IPS DF 6.9 (cell line): ENCODE measurements around the gene FCHO1.
A peak's percentile ranks its signal among the peaks of the same experiment; 100 is the strongest.

ENCODE experiments used
- DNase-seq: peaks from one replicate; pipeline ENCODE4 v3.0.0-alpha.2; 2013; ENCODE audit warnings: low read depth, low spot score
- H3K27ac ChIP-seq: one replicate; pipeline ENCODE4 v1.5.1; 2013; ENCODE audit warnings: low read length, control low read depth
- H3K27me3 ChIP-seq: 2 replicates; pipeline ENCODE4 v1.6.1; 2013; ENCODE audit warnings: mild to moderate bottlenecking, low read length; ENCODE audit not compliant: control insufficient read depth, insufficient read depth
- H3K36me3 ChIP-seq: 2 replicates; pipeline ENCODE4 v1.6.1; 2013; ENCODE audit warnings: low read length; ENCODE audit not compliant: control insufficient read depth, insufficient read depth
- H3K4me1 ChIP-seq: 2 replicates; pipeline ENCODE4 v1.6.1; 2013; ENCODE audit warnings: low read length; ENCODE audit not compliant: control insufficient read depth, insufficient read depth
- H3K4me3 ChIP-seq: 2 replicates; pipeline ENCODE4 v1.5.1; 2013; ENCODE audit warnings: mild to moderate bottlenecking, low read length
- H3K9me3 ChIP-seq: 2 replicates; pipeline ENCODE4 v1.6.1; 2013; ENCODE audit warnings: low read length, inconsistent platforms; ENCODE audit not compliant: control insufficient read depth, insufficient read depth
- whole genome bisulfite sequencing: extraction: QIAGEN DNeasy Blood & Tissue Kit; methylation state at CpG from one replicate; pipeline ENCODE4 v1.1.7; 2013; ENCODE audit warnings: mixed read lengths, missing lambda C conversion rate; ENCODE audit not compliant: insufficient read length, insufficient coverage; 5-methylcytosine and 5-hydroxymethylcytosine counted together

Gene FCHO1

DNA sequence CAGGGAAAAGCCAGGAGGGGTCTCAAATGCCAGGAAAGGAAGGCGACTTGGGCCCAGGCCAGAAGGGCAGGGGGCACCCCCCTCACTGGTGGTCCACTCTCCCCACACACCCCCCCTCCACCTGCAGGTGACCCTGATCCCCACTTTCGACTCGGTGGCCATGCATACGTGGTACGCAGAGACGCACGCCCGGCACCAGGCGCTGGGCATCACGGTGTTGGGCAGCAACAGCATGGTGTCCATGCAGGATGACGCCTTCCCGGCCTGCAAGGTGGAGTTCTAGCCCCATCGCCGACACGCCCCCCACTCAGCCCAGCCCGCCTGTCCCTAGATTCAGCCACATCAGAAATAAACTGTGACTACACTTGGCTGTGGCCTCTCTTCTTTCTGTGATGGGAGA, 17.1 kb upstream of the FCHO1 start:
- no peak overlapping the region for H3K4me3 ChIP-seq
- H3K27ac ChIP-seq, result no peak overlapping the region
- no peak for DNase-seq
- H3K4me1 ChIP-seq, result peaks cover 3% of the 10 kb centered on the region; the same call in 1 of the 2 replicates
- peaks cover 18% of the 10 kb centered on the region for H3K36me3 ChIP-seq
- no peaks in the 10 kb centered on the region for H3K9me3 ChIP-seq
- H3K27me3 ChIP-seq, result no peaks in the 10 kb centered on the region
- WGBS, result no CpG with 5 or more reads among the region's 16 CpGs

DNA sequence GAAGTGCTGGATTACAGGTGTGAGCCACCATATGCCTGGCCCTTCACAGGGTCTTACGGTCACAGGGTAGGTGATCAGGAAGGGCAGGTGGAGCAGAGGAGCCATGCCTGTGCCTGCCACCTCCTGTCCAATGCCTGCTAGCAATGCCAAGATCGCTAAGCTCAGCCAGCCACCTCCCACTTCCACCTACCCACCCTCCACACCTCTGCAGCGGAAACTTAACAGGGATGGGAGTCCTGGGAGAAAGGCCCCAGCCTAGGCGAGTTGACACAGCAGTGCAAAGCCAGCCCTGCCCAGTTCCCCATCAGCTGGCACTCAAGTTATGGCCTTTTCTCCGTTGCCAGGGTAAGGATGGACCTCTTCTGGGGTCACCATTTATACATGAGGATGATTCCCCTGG, 15.9 kb upstream of the FCHO1 start:
- Histone ChIP-seq H3K27me3 (no peaks in the 10 kb centered on the region), H3K4me1 (peaks cover 4% of the 10 kb centered on the region; the same call in 1 of the 2 replicates), H3K27ac (no peak overlapping the region), H3K9me3 (no peaks in the 10 kb centered on the region), H3K4me3 (no peak overlapping the region), H3K36me3 (peaks cover 18% of the 10 kb centered on the region)
- WGBS, result no CpG with 5 or more reads among the region's 5 CpGs
- DNase-seq, result no peak

DNA sequence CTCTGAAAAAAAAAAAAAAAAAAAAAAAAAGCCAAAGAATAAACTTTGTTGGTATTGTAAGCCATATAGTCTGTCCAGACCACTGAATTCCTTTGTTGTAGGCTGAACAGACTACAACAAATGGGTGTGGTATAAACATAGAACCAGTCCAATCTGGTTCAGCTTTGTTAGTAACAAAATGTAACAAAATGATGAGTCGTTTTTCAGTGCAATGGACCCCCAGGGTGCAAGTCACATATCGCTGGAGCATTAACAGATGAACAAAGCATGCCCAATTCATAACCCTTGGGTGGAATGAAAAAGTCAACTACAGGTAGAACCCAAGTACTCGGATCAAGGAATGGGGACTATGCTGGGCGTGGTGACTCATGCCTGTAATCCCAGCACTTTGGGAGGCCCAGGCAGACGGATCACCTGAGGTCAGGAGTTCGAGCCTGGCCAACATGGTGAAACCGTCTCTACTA, 13.6 kb upstream of the FCHO1 start:
- no peak overlapping the region for H3K27ac ChIP-seq
- H3K27me3 ChIP-seq, result no peaks in the 10 kb centered on the region
- H3K4me1 ChIP-seq, result peaks cover 4% of the 10 kb centered on the region; the same call in 1 of the 2 replicates
- peaks cover 18% of the 10 kb centered on the region for H3K36me3 ChIP-seq
- no CpG with 5 or more reads among the region's 7 CpGs for WGBS
- H3K4me3 ChIP-seq, result no peak overlapping the region
- no peaks in the 10 kb centered on the region; the same call in 1 of the 2 replicates for H3K9me3 ChIP-seq
- DNase-seq, result no peak

DNA sequence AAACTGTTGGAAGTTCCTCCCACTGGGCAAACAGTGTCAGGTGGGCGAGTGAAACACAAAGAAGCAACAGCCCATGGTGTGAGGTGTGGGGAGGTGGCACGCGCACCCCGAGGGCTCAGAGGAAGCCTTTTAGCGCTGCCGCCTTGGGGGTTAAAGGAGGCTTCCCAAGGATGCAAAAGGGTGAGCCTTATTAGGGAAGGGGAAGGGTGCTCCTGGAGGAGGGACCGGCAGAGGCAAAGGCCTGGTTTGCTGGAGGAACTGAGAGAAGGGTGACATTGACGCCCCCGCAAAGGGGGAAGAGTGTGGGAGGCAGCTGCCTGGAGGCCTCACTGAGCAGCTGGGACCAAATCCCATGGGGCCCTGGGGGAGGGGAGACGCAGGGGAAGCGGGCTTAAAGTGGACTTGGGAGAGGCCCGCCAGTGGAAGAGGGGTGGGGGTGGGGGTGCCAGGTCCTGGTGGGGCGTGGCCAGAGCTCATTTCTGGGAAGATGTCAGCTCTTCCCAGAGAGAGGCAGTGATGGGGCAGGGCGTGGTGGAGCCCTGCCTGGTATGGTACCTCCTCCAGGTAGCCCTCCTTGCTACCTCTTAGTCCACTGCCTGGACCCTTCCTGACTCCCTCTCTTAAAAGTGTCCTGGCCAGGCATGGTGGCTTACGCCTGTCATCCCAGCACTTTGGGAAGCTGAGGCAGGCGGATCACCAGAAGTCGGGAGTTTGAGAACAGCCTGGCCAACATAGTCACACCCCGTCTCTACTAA, 12.0 kb upstream of the FCHO1 start:
- H3K9me3 ChIP-seq, result no peaks in the 10 kb centered on the region; the same call in 1 of the 2 replicates
- H3K36me3 ChIP-seq, result peaks cover 6% of the 10 kb centered on the region
- H3K4me3 ChIP-seq, result no peak overlapping the region
- WGBS, result no CpG with 5 or more reads among the region's 18 CpGs
- no peaks in the 10 kb centered on the region for H3K27me3 ChIP-seq
- no peak overlapping the region for H3K27ac ChIP-seq
- H3K4me1 ChIP-seq, result 0 out of 2 replicates have a peak, but pooled peaks cover 1% of the 10 kb centered on the region
- DNase-seq, result no peak

DNA sequence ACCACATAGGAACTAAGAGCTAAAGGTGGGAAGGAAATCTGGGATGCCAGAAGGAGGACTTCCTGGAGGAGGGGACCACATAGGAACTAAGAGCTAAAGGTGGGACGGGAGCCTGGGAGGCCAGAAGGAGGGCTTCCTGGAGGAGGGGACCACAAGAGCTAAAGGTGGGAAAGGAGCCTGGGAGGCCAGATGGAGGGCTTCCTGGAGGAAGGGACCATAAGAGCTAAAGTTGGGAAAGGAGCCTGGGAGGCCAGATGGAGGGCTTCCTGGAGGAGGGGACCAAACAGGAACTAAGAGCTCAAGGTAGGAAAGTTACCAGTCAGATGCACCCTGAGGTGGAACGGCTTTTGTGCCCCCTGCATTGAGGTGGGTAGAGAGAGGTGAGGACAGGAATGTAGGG, 9.8 kb upstream of the FCHO1 start:
- H3K36me3 ChIP-seq, result no peaks in the 10 kb centered on the region
- H3K27ac ChIP-seq, result no peak overlapping the region
- H3K27me3 ChIP-seq, result no peaks in the 10 kb centered on the region
- H3K4me3 ChIP-seq, result no peak overlapping the region
- WGBS, result no CpG with 5 or more reads among the region's 2 CpGs
- no peaks in the 10 kb centered on the region; the same call in 1 of the 2 replicates for H3K9me3 ChIP-seq
- no peak for DNase-seq
- 0 out of 2 replicates have a peak, but pooled peaks cover 1% of the 10 kb centered on the region for H3K4me1 ChIP-seq

DNA sequence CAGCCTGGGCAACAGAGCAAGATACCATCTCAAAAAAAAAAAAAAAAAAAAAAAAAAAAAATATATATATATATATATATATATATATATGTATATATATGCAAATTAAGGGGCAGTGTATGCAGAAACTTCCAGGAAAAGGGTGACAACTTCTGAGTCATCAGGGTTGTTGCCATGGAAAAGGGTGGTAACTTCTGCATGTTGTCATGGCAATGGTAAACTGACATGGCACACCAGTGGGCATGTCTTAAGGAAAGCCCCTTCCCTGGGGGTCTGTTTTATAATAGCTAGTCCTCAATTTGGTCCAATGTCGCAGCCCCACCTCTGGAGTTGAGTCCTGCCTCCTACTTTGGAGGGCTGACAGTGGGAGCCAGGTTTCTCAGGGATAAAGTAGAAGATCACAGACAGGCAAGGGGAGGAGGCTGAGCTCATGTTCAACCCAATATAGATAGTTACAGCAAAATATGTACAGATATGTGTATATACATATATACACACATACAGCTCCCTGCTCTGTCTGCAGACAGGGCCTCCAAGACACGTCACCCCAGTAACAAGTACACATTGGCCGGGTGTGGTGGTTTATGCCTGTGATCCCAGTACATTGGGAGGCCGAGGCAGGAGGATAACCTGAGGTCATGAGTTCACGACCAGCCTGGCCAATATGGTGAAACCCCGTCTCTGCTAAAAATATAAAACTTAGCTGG, 7.2 kb upstream of the FCHO1 start:
- Histone ChIP-seq H3K4me1 (0 out of 2 replicates have a peak, but pooled peaks cover 1% of the 10 kb centered on the region), H3K27me3 (no peaks in the 10 kb centered on the region), H3K4me3 (no peak overlapping the region), H3K27ac (no peak overlapping the region), H3K36me3 (no peaks in the 10 kb centered on the region), H3K9me3 (no peaks in the 10 kb centered on the region; the same call in 1 of the 2 replicates)
- DNase-seq, result no peak
- no CpG with 5 or more reads among the region's 6 CpGs for WGBS

DNA sequence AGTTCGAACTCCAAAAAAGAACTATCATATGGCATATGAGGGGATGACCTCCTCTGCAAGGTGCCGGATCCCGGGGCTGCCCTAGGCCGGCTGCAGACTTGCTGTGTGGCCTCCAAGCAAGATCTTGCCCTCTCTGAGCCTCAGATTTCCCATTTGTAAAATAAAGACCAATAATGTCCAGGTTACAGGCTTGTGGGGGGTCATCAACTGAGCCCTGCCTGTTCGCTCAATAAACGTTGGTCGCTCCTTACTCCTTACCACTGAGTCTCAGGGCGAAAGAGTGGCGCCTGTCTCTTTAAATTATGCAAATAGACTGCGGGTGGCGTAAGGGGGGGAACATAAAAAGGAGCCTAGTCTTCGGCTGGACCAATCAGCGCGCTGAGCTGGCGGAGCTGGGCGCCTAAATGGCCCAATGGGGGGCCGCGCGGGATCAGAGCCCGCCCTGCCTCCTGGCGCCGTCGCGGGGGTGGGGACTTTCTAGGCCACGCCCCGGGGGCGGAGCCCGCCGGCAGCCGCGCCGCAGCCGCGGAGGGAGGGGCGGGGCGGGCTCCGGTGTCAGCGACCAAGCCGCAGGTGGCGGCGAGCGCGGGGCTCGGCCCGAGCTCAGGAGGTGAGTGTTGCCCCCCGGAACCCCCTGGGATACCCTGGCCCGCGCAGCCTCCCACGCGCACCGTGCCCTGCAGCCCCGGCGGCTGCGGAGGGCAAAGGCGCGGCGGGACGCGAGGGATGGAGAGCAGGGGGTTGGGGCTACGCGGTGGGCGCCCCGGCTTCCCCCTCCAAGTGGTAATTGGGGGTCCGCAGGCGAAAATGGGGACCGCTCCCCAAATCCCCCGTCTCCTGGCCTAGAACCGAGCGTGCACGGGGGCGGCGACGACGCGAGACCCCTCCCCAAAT, 3.8 kb upstream of the FCHO1 start:
- H3K9me3 ChIP-seq, result no peaks in the 10 kb centered on the region
- peak overlapping the region; percentile 82 for H3K4me3 ChIP-seq
- no peaks in the 10 kb centered on the region for H3K27me3 ChIP-seq
- H3K4me1 ChIP-seq, result no peaks in the 10 kb centered on the region
- H3K27ac ChIP-seq, result no peak overlapping the region
- no CpG with 5 or more reads among the region's 75 CpGs for WGBS
- H3K36me3 ChIP-seq, result no peaks in the 10 kb centered on the region
- peak; percentile 75 for DNase-seq

DNA sequence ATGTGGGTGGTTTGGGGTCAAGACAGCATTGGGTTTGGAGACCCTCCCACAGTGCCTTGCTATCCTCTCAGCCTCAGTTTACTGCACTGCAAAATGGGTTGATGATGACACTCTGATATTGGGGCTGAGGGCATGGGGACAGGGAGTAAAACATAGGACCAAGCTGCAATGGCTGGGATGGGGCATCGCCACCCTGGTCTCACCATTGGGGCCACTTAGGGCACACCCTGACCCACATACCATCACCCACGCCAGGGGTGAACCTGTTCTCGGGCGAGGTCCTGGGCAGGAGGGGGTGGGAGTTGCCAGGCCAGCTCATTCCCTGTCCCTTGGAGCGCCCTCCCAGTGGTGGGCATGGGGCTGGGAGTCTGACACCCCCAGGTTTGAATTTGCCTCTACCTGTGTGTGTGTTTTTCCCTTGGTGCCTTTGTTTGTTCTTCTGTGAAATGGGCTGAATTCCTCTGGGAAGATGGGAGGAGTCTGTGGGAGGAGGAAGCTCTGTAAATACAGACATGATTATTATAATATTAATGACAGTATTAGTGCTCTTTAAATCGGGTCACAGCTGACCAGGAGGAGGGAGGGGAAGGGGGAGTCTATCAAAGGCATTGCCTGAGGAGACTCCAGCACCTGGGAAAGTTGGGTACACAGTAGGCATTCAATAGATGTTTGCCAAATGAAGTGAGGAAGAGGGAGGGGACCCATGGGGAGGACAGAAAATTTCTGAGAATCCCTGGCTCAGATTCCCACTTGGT, 2.2 kb upstream of the FCHO1 start:
- no peak overlapping the region for H3K27ac ChIP-seq
- H3K4me1 ChIP-seq, result no peaks in the 10 kb centered on the region
- no peaks in the 10 kb centered on the region for H3K36me3 ChIP-seq
- no CpG with 5 or more reads among the region's 6 CpGs for WGBS
- no peak overlapping the region for H3K4me3 ChIP-seq
- no peaks in the 10 kb centered on the region for H3K27me3 ChIP-seq
- DNase-seq, result no peak
- no peaks in the 10 kb centered on the region for H3K9me3 ChIP-seq

DNA sequence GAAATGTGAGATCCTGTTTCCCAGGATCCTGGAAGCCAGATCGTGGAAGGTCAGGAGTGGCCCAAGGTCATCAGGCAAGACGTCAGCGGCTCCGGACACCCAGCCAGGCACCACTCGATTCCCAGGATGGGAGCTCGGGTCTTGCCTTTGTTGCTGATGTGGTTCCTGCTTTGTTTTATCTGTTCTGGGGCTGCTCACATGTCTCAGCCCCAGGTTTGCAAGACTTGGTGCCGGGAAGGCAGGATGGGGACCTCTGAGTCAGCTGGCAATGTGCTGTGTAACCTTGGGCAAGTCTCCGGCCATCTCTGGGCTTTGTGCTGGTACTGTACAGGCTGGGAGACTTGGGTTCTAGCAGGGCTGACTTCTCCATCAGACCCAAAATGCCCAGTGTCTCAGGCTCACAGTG, 1.4 kb upstream of the FCHO1 start:
- Histone ChIP-seq H3K4me3 (no peak overlapping the region), H3K9me3 (no peaks in the 10 kb centered on the region), H3K27ac (no peak overlapping the region), H3K36me3 (no peaks in the 10 kb centered on the region), H3K27me3 (no peaks in the 10 kb centered on the region), H3K4me1 (no peaks in the 10 kb centered on the region)
- no peak for DNase-seq
- no CpG with 5 or more reads among the region's 8 CpGs for WGBS
